GM20000 (cell line): ENCODE results near the gene NOBOX.

Experiments used
- DNase-seq: peaks from one replicate; pipeline ENCODE4 v3.0.0; 2012; ENCODE audit warnings: low spot score
- TF ChIP-seq, protein P1 (sequence below): IDR thresholded peaks from 2 replicates; pipeline ENCODE4 v1.5.1; 2012; ENCODE audit warnings: mild to moderate bottlenecking, control low read depth; ENCODE audit errors: extremely low read depth, missing control alignments

NOBOX gene

GRCh38 chr7:144403649-144404061 lies at the start of gene NOBOX:
TSS of gene NOBOX (minus strand) at chr7:144403693.
- TF ChIP-seq, protein P1, sequence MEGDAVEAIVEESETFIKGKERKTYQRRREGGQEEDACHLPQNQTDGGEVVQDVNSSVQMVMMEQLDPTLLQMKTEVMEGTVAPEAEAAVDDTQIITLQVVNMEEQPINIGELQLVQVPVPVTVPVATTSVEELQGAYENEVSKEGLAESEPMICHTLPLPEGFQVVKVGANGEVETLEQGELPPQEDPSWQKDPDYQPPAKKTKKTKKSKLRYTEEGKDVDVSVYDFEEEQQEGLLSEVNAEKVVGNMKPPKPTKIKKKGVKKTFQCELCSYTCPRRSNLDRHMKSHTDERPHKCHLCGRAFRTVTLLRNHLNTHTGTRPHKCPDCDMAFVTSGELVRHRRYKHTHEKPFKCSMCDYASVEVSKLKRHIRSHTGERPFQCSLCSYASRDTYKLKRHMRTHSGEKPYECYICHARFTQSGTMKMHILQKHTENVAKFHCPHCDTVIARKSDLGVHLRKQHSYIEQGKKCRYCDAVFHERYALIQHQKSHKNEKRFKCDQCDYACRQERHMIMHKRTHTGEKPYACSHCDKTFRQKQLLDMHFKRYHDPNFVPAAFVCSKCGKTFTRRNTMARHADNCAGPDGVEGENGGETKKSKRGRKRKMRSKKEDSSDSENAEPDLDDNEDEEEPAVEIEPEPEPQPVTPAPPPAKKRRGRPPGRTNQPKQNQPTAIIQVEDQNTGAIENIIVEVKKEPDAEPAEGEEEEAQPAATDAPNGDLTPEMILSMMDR: no peak
- no peak for DNase-seq

GRCh38 chr7:144452064-144452463 lies 48.6 kb upstream of the NOBOX start:
- DNase-seq: no peak
- TF ChIP-seq, protein P1: no peak

DNA sequence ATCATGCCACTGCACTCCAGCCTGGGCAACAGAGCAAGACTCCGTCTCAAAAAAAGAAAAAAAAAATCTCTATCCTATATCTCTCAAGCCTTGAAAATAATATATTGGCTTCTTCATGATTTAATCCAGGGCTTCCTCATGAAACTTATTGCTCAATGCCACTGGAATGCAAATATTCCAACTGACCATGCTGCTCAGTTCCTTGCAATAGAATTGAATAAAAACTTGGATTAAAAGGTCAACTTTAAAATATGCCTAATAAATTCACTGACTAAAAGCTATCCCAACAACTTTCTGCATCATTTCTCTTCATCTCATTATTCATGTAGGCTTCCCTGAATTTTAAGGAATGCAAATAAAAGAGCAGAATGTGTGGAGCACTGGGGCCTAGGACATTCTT lies 42.1 kb upstream of the NOBOX start:
- no peak for DNase-seq
- TF ChIP-seq, protein P1: no peak

DNA sequence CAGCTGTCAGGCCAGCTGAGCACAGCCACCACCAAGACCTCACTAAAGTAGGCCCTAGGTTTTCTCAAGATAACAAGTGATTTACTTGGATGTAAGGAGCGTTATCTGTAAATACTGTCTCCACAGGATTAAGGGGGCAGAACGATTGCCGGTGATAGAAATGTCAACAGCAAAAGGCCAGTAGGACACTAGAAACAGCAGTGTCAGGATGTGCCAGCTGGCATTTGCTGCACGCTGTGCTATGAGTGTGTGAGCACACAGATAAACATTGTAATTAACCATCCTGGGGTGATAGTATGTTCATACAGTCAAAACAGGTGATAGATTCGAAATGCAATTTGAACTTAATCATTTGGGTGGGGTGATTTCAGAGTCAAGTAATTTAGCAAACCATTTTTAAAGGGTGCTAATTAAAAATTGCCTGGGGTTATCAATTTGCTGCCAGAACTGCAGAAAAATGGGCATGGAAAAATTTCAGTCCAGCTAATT lies 36.3 kb upstream of the NOBOX start:
- TF ChIP-seq, protein P1: no peak
- no peak for DNase-seq

DNA sequence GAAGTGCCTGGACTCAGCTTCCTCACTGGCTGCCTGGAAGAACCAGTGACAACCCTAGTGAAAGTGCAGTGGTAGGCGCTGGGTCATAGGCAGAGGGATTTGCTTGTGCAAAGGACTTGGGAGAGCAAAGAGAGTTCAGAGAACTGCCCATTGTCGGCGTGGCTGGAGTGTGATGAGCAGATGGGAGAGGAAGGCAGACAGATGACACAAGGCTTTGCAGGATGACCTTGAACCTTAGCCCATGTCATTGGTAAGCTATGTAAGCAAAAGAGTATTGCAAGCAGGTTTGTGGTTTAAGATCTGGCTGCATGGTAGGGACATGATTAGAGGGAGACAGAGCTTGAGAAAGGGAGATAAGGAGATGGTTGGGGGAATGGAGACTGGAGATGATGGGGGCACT lies 35.3 kb upstream of the NOBOX start:
- DNase-seq: no peak
- TF ChIP-seq, protein P1: no peak

- TF ChIP-seq, protein P1: peak; percentile 28
- peak; percentile 26 for DNase-seq
Measured at GRCh38 chr7:144437370-144438191, 34.1 kb upstream of the NOBOX start.

DNA sequence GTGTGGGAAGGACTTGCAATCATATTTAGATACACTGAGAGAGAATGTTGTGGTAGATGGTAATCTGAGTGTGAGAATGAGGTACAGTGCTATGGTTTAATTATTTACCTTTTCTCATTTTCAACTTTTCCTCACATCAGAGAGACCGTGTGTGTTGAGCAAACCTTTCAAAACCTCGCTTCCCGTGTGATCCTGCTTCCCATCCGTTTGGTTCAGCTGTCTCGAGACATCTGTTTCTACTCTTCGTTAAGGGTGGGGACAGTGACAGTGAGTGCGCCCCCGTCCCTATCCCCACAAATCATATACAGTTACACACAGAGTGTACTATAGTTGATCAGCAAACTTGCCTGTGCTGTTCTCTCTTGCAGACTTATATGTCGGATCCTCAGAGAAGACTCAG lies 33.0 kb upstream of the NOBOX start:
- no peak for DNase-seq

More for the DNA sequence above, 33.0 kb upstream of the NOBOX start:
- TF ChIP-seq, protein P1: no peak
